Ishikawa (cell line): ENCODE measurements around the gene TBC1D14.
A peak's percentile ranks its signal among the peaks of the same experiment; 100 is the strongest.

Source experiments
- CEBPB ChIP-seq: IDR thresholded peaks from 2 replicates; pipeline ENCODE4 v1.6.1; 2012
- EGR1 ChIP-seq: IDR thresholded peaks from 2 replicates; pipeline ENCODE4 v1.6.1; 2012
- EP300 ChIP-seq: IDR thresholded peaks from 2 replicates; pipeline ENCODE4 v1.6.1; 2012; ENCODE audit warnings: borderline replicate concordance
- NFIC ChIP-seq: IDR thresholded peaks from 2 replicates; pipeline ENCODE4 v1.6.1; 2012
- RAD21 ChIP-seq: IDR thresholded peaks from 2 replicates; pipeline ENCODE4 v1.6.1; 2012; ENCODE audit warnings: low read depth
- TAF1 ChIP-seq: IDR thresholded peaks from 2 replicates; pipeline ENCODE4 v1.6.1; 2012; ENCODE audit warnings: low read depth, mild to moderate bottlenecking
- TCF12 ChIP-seq: IDR thresholded peaks from 2 replicates; pipeline ENCODE4 v1.6.1; 2012; ENCODE audit warnings: low read depth
- ZBTB7A ChIP-seq: IDR thresholded peaks from 2 replicates; pipeline ENCODE4 v1.6.1; 2012; ENCODE audit warnings: low read depth
- TF ChIP-seq, protein P1 (sequence below): IDR thresholded peaks from 2 replicates; pipeline ENCODE4 v1.6.1; 2012

DNA sequence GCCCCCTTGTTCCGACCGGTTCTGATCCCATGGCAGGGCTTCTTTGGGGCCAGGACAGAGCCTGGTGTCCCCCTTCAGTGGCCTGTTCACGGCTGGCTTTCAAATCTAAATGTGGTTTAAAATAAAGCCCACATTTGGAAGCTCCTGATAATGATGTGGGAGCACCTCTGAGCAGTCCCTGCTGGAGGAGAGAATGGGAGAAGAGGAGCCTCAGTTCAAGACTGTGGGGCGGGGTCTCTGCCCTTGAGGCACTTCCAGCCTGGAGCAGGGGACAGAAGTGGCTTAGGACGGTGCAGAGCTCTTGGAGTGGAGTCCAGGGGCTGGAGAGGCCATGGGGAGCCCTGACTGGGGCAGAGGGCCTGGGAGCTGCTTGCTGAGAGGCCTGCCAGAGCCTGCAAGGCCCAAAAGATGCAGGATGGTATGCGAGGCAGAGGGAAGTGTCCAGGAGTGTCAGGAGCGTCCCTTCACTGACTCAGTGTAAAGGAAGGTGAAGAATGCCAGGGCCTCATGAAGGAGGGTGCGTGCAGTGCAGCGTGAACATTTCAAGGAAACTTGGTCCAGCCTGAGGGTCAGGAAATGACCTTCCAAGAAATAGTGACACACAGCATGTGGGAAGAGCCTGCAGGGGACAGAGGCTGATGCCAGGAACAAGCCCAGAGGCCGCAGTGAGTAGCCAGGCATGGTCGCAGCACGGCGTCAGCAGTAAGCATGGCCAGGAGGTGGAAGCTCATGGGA lies 112.5 kb downstream of the TBC1D14 start:
- no peak; the same call in 1 of the 2 replicates for TF ChIP-seq NFIC
- TF ChIP-seq TAF1, result no peak
- TF ChIP-seq CEBPB, result no peak
- TF ChIP-seq EP300, result peak; percentile 61; the same call in 1 of the 2 replicates
- TF ChIP-seq RAD21, result no peak
- TF ChIP-seq, protein P1, sequence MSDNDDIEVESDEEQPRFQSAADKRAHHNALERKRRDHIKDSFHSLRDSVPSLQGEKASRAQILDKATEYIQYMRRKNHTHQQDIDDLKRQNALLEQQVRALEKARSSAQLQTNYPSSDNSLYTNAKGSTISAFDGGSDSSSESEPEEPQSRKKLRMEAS, result 0 out of 2 replicates have a peak, but pooled peaks have one; percentile 30
- TF ChIP-seq EGR1, result no peak
- no peak for TF ChIP-seq ZBTB7A
- TF ChIP-seq TCF12, result peak; percentile 49
